ENCODE measurements around the gene CALML3.

Gene CALML3

GRCh38 chr10:5525561-5526341 is 990 bp downstream of the CALML3 start:
- no peak for DNase-seq (ENCODE audit: low spot score)

DNA sequence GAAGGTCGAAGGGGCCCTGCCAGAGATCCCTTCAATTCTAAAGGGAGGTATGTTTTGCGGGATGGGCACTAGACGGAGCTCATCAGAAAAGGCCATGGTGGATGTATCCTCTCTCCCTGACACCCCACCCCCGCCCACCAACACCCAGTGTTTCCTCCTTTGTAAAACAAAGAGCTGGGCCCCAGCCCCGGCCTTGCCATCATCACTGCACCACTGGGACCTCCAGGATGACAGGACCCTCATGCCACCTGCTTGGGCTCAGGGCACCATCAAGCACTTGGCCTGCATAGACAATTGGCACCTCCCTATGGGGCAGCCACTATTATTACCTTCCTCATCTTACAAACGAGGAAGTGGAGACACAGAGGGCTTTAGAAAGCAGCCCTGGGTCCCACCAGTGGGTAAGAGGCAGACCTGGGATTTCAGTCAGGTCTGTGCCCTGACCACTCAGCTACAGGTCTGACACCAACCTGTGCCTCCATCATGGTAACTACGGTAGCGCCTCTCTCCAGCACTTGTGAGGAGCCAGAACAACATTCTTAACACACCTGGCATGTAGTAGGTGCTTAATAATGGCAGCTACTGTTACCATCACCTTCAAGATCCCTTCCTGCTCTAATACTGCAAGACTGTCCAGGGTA is 2.0 kb downstream of the CALML3 start:
- no peak for DNase-seq (ENCODE audit: low spot score)

DNA sequence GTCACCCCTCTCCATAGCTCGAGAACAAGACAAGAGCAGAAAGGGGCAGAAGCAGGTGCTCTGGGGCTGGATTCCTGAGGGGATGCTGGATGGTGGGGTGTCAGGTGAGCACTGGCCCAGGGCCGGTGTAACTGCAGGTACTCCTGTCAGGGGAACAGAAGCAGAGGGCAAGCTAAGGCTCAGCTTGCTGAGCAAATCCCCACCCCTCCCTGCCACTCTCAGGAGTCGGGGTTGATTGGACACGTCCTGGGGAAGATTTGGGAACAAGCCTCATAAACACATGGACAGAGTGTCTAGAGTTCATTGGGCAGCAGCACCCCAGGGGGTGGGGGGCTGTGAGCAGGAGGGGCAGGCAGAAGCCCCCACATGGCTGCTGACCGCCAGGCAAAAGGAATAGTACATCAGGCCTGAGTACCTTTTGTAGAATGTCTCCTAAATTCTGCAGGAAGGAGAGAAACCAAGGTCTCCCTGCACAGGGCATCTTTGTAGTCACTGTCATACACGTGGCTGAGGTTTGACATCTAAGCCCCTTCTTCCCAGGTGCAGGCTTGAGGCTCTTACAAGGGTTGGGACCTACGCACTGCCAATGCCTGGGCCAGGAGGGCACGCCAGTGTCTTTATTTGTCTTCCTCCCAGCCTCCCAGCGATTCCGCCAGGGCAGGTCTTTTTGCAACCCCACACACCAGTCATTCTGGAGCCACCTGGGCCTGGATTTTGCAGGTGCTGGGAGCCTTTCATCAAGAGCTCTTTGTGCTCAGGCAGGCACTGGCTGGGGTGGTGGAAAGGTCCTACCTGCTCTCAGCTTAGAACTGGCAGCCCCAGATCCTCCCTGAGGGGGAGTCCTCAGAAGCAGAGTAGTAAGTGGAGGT is 2.8 kb downstream of the CALML3 start:
- no peak for DNase-seq (ENCODE audit: low spot score)

- DNase-seq (ENCODE audit: low spot score), result no peak
Measured at GRCh38 chr10:5528989-5529701, 4.4 kb downstream of the CALML3 start.

- DNase-seq (ENCODE audit: low spot score), result no peak
Measured at GRCh38 chr10:5529702-5530411, 5.1 kb downstream of the CALML3 start.

DNA sequence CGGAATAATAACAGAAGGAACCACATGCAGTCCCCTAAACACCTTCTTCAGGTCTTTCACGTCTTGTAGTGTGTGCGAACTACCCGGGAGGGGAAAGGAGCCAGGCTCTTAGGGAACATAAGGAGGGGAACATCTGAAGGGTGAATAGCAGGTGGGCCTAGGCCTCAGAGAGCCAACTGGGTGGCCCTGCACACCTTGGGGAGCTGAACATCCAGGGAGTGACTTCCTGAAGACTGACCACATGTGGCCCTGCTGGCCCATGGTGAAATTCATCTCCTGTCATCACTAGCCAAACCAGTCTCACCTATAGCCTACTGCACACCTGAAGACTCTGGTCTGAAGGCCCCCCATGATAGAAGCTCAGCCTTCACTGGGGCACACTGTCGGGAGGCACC is 5.6 kb downstream of the CALML3 start:
- no peak for DNase-seq (ENCODE audit: low spot score)

GRCh38 chr10:5530846-5531557 is 6.2 kb downstream of the CALML3 start:
- no peak for DNase-seq (ENCODE audit: low spot score)

DNA sequence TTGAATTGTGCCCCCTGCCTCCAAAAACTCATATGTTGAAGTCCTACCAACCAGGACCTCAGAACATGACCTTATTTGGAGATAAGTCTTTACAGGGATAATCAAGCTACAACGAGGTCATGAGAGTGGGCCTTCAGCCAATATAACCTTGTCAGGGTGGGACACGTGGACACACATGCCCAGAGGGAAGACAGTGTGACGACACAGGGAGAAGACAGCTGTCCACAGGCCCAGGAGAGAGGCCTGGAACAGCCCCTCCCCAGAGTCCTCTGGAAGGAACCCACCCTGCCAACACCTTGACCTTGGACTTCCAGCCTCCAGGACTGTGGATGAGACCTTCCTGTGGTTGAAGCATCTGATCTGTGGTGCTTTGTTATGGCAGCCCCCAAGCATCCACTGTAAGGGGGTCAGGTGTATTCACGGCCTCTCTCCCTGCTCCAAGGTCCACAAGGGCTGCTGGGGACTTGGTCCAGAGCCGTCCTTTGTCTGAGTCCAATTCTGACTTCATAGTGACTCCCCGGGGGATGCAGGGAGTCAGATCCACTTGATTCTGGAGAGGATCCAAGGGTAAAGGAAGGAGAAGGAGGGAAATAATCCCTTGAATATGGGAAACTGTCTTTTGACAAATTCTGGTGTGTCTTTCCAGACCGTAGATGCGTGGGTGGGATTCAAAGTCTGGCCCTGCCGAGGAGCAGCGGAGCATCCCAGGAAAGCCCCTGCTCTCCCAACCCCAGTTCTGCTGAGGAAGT is 7.0 kb downstream of the CALML3 start:
- no peak for DNase-seq (ENCODE audit: low spot score)

DNA sequence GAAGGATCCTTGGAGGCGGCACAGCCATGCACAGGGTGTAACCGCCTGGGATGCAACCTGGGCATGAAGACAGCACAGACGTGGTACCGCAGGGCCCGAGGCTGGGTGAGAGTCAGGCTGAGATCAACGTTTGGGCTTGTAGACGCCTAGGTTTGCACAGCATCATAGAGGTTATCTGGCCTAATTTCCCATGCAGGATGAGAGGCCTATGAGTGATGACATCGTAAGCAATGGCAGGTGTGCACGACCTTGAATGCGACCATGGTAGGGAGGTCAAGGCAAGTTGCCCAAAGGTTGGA is 7.5 kb downstream of the CALML3 start:
- DNase-seq (ENCODE audit: low spot score), result no peak

- DNase-seq (ENCODE audit: low spot score), result no peak
Measured at GRCh38 chr10:5532618-5533097, 7.9 kb downstream of the CALML3 start.

DNA sequence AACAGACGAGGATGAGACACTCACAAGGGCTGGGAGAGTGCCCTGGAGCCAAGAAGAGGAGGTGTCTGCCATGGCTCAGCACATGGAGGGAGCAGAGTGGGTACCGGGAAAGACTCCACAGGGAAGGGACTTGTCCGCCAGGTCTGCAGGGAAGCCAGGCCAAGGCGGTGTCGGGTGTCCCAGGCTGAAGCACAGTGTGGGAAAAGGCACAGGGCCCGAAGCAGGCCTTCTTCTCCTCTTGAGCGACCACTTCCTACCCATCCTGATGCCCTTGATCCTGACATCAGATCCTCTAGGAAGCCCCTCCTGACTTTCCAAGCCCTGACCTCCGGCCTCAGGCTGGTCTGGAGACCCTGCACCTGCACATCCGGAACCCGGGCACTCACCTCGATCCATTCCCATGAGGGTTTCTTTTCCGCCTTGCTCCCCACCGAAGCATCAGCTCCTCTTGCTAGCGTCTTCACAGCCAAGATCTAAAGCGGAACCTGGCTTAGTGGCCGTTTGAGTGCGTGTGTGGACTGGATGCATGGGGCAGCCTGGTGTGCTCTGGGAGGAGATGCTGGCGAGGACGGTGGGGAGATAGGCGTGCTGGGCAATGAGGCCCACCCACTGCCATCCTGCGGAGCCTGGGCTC is 8.5 kb downstream of the CALML3 start:
- DNase-seq (ENCODE audit: low spot score), result no peak

GRCh38 chr10:5534051-5534821 is 9.5 kb downstream of the CALML3 start:
- no peak for DNase-seq (ENCODE audit: low spot score)

GRCh38 chr10:5534880-5535856 is 10.4 kb downstream of the CALML3 start:
- DNase-seq (ENCODE audit: low spot score), result peak; percentile 86

DNA sequence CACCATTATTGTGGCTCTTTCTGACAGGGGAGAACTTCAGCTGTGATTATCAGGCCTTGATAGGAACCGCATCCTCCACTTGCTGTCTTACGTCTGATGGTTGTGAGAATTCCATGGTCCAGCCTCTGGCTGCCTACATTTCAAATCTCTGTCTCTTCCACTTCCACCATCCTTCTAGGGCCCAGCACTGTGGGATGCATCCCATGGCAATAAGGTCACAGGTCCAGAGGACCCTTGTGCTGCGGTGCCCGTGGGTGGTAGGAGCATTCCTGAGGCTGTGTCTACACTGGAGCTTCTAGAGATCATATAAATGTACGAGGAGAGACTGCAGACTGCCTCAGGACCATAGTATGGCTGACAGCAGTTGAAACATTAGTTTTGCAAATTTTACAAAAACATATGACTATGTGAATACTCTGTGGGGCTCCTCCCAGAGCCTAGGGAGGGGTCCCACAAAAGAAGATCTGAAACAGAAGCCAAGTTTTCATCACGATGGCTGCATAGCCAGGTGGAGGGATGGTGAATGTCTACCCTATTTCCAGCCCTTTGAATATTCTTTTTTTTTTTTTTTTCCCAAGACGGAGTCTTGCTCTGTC is 11.8 kb downstream of the CALML3 start:
- no peak for DNase-seq (ENCODE audit: low spot score)

- DNase-seq (ENCODE audit: low spot score), result no peak
Measured at GRCh38 chr10:5537684-5538083, 12.9 kb downstream of the CALML3 start.

GRCh38 chr10:5538446-5538845 is 13.7 kb downstream of the CALML3 start:
- DNase-seq (ENCODE audit: low spot score), result peak; percentile 56
